ENCODE data around the gene FAM131C. TPM values are rescaled to one million over a fixed set of nuclear protein-coding genes. Genes with fewer than 3 reads are reported as not detected.
A peak's percentile ranks its signal among the peaks of the same experiment; 100 is the strongest.

FAM131C gene
- total RNA-seq, 1 donor from 2014 or later: 1.9 TPM

DNA sequence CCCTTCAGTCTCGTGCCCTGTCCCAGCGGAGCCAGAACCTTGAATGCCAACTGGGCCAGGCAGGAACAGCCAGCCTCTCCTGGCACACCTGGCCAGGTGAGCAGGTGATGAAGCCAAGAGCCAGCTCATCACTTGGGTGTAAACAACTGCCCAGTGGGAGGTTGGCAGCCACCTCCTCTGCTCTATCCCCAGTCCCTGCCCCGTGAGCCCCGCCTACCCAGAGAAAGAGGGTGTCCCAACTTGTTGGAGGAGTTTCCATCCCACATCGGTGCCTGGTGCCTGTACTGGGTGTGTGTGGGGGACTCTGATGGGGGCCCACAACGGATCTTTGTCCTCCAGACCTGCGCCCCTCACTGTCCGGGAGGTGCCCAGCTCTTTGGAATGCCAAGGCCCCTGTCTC lies 17.8 kb upstream of the FAM131C start:
- DNase-seq (ENCODE audit: low spot score in 2 of 2, unreplicated experiment in 2 of 2): no peak
- TF ChIP-seq, protein P1, sequence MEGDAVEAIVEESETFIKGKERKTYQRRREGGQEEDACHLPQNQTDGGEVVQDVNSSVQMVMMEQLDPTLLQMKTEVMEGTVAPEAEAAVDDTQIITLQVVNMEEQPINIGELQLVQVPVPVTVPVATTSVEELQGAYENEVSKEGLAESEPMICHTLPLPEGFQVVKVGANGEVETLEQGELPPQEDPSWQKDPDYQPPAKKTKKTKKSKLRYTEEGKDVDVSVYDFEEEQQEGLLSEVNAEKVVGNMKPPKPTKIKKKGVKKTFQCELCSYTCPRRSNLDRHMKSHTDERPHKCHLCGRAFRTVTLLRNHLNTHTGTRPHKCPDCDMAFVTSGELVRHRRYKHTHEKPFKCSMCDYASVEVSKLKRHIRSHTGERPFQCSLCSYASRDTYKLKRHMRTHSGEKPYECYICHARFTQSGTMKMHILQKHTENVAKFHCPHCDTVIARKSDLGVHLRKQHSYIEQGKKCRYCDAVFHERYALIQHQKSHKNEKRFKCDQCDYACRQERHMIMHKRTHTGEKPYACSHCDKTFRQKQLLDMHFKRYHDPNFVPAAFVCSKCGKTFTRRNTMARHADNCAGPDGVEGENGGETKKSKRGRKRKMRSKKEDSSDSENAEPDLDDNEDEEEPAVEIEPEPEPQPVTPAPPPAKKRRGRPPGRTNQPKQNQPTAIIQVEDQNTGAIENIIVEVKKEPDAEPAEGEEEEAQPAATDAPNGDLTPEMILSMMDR (IDR thresholded peaks at IDR 0.05; ENCODE audit: unreplicated experiment): no peak
- H3K36me3 Mint-ChIP-seq: no peaks in the 10 kb centered on the region
- no peak overlapping the region for H3K4me3 Mint-ChIP-seq
- H3K9me3 Mint-ChIP-seq: no peaks in the 10 kb centered on the region
- H3K4me1 Mint-ChIP-seq: peaks cover 13% of the 10 kb centered on the region
- no peaks in the 10 kb centered on the region for H3K27me3 Mint-ChIP-seq (ENCODE audit: low read depth)
- H3K27ac Mint-ChIP-seq: no peak overlapping the region

DNA sequence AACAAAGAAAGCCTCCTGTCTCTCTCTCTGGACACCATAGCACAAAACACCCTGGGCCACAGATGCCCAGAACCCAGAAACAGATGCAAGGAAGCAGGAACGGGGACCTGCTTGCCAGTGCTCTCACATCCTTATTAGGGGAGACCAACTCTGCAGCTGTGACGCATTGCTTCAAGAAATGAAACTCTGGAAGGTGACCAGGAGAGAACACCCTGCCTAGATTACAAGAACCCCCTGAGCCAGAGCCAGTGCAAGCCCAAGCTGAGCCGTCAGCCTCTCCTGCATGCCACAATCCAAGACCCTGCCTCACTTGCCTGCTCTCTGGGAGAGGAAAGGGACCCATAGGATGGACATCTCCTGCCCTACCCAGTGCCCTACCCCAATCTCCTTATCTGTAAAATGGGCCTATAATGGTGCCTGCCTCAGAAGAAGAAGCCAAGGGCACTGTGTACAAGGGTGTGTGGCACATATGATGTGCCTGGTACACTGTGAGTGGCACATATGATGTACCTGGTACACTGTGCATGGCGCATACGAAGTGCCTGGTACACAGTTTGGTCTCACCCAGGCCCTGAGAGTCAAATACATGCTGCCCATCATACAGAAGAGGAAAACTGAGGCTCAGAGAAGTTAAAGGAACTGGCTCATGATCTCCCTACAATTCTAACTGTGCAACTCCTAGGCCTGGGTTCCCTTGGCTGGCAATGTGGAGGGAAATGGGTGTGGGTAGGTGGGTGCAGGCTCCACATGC lies 16.8 kb upstream of the FAM131C start:
- Mint-ChIP-seq H3K36me3 (no peaks in the 10 kb centered on the region), H3K27ac (no peak overlapping the region), H3K9me3 (no peaks in the 10 kb centered on the region)

DNA sequence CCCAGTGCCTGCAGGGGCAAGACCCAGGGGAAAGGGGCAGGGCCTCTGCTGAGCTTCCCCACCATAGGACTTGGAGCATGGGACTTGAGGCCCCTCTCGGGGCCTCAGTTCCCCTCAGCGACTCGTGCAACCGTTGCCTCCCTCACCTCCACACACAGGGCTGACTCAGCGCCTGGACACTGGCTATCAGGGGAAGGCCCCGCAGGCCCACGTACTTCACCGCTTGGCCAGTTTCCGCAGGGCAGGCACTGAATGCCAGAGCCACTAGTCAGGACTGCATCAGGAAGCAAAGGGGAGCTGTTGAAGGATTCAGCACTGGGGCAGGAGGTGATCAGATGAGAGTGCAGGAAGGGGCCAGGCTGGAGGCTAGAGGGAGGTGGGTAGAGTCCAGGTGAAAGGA lies 15.5 kb upstream of the FAM131C start:
- Mint-ChIP-seq H3K27me3 (ENCODE audit: low read depth) (no peaks in the 10 kb centered on the region), H3K36me3 (no peaks in the 10 kb centered on the region), H3K4me1 (peaks cover 13% of the 10 kb centered on the region), H3K27ac (no peak overlapping the region), H3K4me3 (no peak overlapping the region), H3K9me3 (no peaks in the 10 kb centered on the region)
- no peak for DNase-seq (ENCODE audit: low spot score in 2 of 2, unreplicated experiment in 2 of 2)
- TF ChIP-seq, protein P1 (IDR thresholded peaks at IDR 0.05; ENCODE audit: unreplicated experiment): no peak

More for the DNA sequence above, 16.8 kb upstream of the FAM131C start:
- H3K27me3 Mint-ChIP-seq (ENCODE audit: low read depth): no peaks in the 10 kb centered on the region
- no peak for DNase-seq (ENCODE audit: low spot score in 2 of 2, unreplicated experiment in 2 of 2)
- no peak overlapping the region for H3K4me3 Mint-ChIP-seq
- TF ChIP-seq, protein P1 (IDR thresholded peaks at IDR 0.05; ENCODE audit: unreplicated experiment): no peak
- peaks cover 14% of the 10 kb centered on the region for H3K4me1 Mint-ChIP-seq

DNA sequence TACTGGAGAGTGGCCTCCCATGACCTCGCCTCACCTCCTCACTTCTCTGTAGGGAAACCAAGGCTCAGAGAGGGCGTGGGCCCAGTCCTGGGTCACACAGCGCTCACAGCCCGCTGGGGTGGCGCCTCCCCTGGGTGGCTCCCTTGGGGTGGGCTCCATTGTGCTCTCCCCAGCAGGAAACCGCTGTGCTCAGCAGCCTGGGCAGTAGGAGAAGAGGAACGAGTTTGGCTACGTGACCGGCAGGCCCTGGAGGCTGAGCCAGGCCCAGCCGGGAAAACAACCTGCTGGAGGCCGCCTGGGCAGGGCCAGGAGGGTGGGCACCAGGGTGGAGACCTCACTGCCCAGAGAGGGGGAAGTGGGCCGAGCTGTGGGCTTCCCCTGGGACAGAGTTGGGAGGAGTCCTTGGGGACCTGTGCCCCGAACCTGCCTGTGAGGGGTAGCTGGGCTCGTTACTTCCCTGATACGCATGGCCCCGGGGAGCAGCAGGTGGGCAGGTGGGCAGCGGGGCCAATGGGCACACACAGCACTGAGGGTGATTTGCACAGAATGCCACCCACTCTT lies 15.0 kb upstream of the FAM131C start:
- Mint-ChIP-seq H3K4me1 (peaks cover 8% of the 10 kb centered on the region), H3K4me3 (no peak overlapping the region), H3K9me3 (no peaks in the 10 kb centered on the region), H3K27me3 (ENCODE audit: low read depth) (no peaks in the 10 kb centered on the region), H3K27ac (no peak overlapping the region), H3K36me3 (no peaks in the 10 kb centered on the region)
- TF ChIP-seq, protein P1 (IDR thresholded peaks at IDR 0.05; ENCODE audit: unreplicated experiment): no peak
- no peak for DNase-seq (ENCODE audit: low spot score in 2 of 2, unreplicated experiment in 2 of 2)

DNA sequence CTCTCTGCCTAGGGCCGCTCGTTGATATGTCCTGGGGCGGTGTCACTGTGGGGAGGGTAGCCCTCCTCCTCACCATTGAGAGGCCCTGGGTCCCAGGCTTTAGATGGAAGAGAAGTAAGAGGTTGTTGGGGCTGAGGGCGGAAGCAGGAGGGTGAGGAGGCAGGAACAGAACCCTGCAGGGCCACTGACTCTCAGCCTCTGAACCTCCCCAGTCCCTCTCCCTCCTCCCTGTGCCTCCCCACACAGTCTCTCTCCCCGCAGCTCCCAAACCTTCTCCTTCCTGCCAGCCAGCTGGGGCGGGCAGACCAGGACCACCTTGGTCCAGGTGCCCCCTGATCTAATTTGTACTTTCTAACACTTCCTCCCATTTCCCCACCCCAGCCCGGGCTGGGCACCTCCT lies 14.3 kb upstream of the FAM131C start:
- Mint-ChIP-seq H3K9me3 (no peaks in the 10 kb centered on the region), H3K27ac (peak overlapping the region; percentile 16), H3K4me3 (no peak overlapping the region), H3K27me3 (ENCODE audit: low read depth) (no peaks in the 10 kb centered on the region), H3K36me3 (no peaks in the 10 kb centered on the region), H3K4me1 (peaks cover 8% of the 10 kb centered on the region)
- no peak for DNase-seq (ENCODE audit: low spot score in 2 of 2, unreplicated experiment in 2 of 2)
- TF ChIP-seq, protein P1 (IDR thresholded peaks at IDR 0.05; ENCODE audit: unreplicated experiment): no peak

Data from mesothelial cell of epicardium (in vitro differentiated cells).